Colon (tissue), 2 donors: ENCODE data around the gene GLIS1.

Source experiments
- FAIRE-seq: peaks from 2 replicates; lab custom pipeline; 2012; peaks lifted over from hg19 to GRCh38; lab: Jason Lieb, UNC
- donor health status: control.
- donor health status: control.

GLIS1 gene

GRCh38 chr1:53462193-53462592 lies 276.8 kb downstream of the GLIS1 start:
- FAIRE-seq, result no peak

GRCh38 chr1:53461323-53462044 lies 277.5 kb downstream of the GLIS1 start:
- FAIRE-seq, result no peak

- FAIRE-seq, result no peak
These were observed 278.2 kb downstream of the GLIS1 start for GRCh38 chr1:53460666-53461322.

GRCh38 chr1:53460211-53460634 lies 278.7 kb downstream of the GLIS1 start:
- FAIRE-seq, result no peak

GRCh38 chr1:53459321-53460175 lies 279.4 kb downstream of the GLIS1 start, which contains the start of gene DMRTB1:
Gene DMRTB1 (plus strand): TSS chr1:53459399. CDS start chr1:53459454, 55 bp downstream.
- no peak for FAIRE-seq

GRCh38 chr1:53458634-53459033 lies 280.3 kb downstream of the GLIS1 start:
- no peak for FAIRE-seq
